Stimulated activated naive CD8-positive, alpha-beta T cell treated with anti-CD3 and anti-CD28 coated beads, Interleukin-15, Interleukin-2, amounts not matched to agents 100 ng/mL and 50 ng/mL, for 24 hours (primary cell): ENCODE results near the gene DCC.

Experiments
- H3K27ac Mint-ChIP-seq: one replicate; pipeline ENCODE4 v1.8.0; 2021; ENCODE audit warnings: mild to moderate bottlenecking, mixed read lengths
- H3K27me3 Mint-ChIP-seq: one replicate; pipeline ENCODE4 v1.8.0; 2021; ENCODE audit warnings: mixed read lengths
- H3K36me3 Mint-ChIP-seq: one replicate; pipeline ENCODE4 v1.8.0; 2021; ENCODE audit warnings: low read depth, mixed read lengths
- H3K4me1 Mint-ChIP-seq: one replicate; pipeline ENCODE4 v1.8.0; 2021; ENCODE audit warnings: low read depth, mixed read lengths
- H3K4me3 Mint-ChIP-seq: one replicate; pipeline ENCODE4 v1.8.0; 2021; ENCODE audit warnings: mild to moderate bottlenecking, mixed read lengths
- H3K9me3 Mint-ChIP-seq: one replicate; pipeline ENCODE4 v1.8.0; 2021; ENCODE audit warnings: mixed read lengths

Gene DCC

DNA sequence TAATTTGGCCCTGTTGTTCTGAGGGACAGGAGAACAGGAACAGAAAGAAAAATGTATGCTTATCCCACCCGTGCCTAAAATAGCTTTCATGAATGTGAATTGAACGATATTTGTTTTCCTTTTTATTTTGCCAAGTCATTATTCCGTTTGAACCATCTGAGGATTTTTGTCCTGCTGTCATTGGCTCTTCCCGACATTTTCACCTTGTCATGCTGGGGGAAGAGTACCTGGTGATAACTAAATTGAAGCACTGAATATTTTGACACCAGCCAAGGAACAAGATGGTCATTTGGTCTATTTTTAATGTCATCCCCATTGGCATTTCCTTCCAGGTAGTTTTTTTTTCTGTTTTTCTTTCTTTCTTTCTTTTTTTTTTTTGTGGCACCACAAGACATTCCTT is 204.1 kb downstream of the DCC start:
- Mint-ChIP-seq H3K27ac (no peak overlapping the region), H3K4me3 (no peak overlapping the region), H3K36me3 (no peaks in the 10 kb centered on the region), H3K27me3 (no peaks in the 10 kb centered on the region), H3K9me3 (no peaks in the 10 kb centered on the region), H3K4me1 (no peaks in the 10 kb centered on the region)

DNA sequence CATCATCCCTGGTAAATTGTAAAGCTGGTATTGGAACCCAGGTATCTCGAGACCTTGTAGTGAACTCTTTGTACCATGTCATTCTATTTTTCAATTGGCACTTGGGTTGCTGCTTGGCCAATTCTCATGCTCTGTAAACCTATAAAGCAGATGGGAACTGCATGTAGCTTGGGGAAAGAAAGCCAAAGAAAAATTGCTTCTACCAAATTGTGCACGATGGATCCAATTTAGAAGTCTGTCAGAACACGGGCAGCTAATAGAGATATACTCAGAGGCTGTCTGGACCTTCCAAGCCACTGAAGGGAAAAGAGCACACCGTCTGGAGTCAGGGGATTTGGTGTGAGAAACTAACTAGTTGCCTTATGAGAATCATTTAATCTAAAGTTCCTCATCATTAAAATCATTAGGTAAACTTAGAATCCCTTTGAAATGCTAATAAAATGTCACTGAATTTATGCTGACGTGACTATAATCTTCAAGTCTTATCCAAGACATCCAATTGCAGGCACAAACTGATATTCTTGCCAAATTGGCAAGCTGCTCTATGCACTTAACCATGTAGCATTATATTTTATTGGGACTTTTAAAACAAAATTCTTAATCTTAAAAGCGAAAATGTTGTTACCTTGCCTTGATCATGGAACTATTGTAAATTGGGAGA is 206.8 kb downstream of the DCC start:
- Mint-ChIP-seq H3K27me3 (no peaks in the 10 kb centered on the region), H3K36me3 (no peaks in the 10 kb centered on the region), H3K27ac (no peak overlapping the region), H3K4me1 (no peaks in the 10 kb centered on the region), H3K9me3 (no peaks in the 10 kb centered on the region), H3K4me3 (no peak overlapping the region)

DNA sequence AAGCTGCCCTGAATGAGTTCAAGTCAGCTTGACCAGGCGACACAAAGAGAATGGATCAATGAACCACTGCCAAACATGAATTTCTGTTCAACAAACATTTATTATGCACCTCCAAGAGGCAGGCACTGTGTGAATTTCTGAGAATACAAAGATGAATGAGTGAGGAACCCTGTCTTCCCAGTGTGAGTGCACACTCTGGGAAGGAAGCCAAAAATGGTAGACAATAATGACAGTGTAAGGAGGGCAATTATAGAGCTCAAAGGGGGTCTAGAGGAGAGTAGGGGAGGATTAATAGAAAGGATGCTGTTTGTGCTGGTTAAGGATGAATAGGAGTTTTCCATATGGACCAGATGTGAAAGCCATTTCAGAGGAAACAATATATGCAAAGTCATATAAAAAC is 213.4 kb downstream of the DCC start:
- Mint-ChIP-seq H3K4me3 (no peak overlapping the region), H3K4me1 (no peaks in the 10 kb centered on the region), H3K9me3 (no peaks in the 10 kb centered on the region)

DNA sequence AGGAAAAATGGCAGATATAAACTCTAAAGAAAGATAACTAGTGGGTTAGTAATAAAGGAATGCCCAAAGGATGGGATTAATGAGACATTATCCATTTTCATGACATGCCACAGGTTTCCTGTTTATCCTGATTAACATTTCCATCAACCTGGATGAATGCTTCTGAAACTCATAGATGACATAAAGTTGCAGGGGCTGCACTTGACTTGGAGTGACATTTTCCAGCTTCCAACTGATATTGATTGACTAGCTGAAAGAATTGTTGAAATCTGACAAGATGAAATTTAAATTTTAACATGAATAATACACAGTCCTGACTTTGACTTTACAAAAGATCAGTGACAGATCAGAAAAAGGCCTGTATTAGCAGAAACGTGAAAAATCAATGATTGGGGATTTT is 214.2 kb downstream of the DCC start:
- H3K4me1 Mint-ChIP-seq: no peaks in the 10 kb centered on the region
- H3K27me3 Mint-ChIP-seq: no peaks in the 10 kb centered on the region
- H3K36me3 Mint-ChIP-seq: no peaks in the 10 kb centered on the region
- no peak overlapping the region for H3K27ac Mint-ChIP-seq
- H3K9me3 Mint-ChIP-seq: no peaks in the 10 kb centered on the region
- H3K4me3 Mint-ChIP-seq: no peak overlapping the region

More for the DNA sequence above, 213.4 kb downstream of the DCC start:
- Mint-ChIP-seq H3K27ac (no peak overlapping the region), H3K36me3 (no peaks in the 10 kb centered on the region), H3K27me3 (no peaks in the 10 kb centered on the region)

DNA sequence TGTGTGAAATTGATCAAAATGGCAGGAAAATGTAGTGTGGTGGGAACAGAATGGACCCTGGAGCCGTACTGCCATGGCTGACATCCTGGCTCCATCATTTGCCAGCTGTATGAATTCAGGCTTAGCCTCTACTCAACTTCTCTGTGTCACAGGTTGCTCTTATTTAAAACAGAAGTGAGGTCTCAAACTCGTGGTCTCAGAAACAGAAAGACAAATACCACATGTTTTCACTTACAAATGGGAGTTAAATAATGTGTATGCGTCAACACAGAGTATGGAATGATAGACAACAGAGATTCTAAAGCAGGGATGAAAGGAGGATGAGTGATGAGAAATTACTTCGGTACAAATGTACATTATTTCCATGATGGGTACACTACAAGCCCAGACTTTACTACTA is 227.4 kb downstream of the DCC start:
- no peaks in the 10 kb centered on the region for H3K4me1 Mint-ChIP-seq
- H3K27ac Mint-ChIP-seq: no peak overlapping the region
- no peaks in the 10 kb centered on the region for H3K36me3 Mint-ChIP-seq
- H3K9me3 Mint-ChIP-seq: peaks cover 4% of the 10 kb centered on the region
- H3K27me3 Mint-ChIP-seq: no peaks in the 10 kb centered on the region
- H3K4me3 Mint-ChIP-seq: no peak overlapping the region

DNA sequence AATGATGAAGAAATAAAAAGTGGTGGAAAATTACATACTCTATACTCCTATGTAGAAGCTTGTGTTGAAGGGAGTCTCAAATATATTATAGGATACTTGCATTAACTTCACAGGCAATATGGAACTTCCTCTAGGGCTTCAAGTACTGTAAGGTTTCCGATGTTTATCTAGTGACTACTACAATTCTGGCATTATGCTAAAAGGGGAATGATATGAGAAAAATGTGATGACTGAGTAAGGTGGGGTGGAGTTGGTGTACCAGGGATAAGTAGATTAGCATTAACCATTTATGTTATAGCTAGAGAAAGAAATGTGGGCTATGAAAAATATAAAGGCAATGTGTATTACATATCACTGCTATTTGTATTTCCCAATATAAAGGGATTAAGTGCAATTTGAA is 229.5 kb downstream of the DCC start:
- no peak overlapping the region for H3K4me3 Mint-ChIP-seq
- no peak overlapping the region for H3K27ac Mint-ChIP-seq
- no peaks in the 10 kb centered on the region for H3K36me3 Mint-ChIP-seq
- H3K27me3 Mint-ChIP-seq: no peaks in the 10 kb centered on the region
- H3K4me1 Mint-ChIP-seq: no peaks in the 10 kb centered on the region
- H3K9me3 Mint-ChIP-seq: peaks cover 4% of the 10 kb centered on the region

DNA sequence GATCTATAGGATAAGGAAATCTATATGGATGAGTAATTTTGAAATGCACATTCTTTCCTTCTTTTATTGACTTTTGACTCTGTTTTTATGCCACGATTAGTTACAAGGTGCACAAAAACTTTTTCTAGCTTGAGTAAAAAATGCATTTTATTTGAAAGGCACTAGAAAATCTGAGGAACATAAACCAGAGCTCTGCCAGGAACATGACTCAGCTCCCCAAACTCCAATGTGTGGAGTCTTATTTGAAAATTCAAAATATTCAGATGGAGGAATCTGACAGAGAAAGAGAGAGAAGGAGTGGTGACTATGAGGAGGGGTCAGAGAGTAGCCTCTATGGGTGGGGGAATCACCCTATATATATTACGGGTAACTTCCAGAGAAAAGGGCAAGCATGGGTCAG is 231.0 kb downstream of the DCC start:
- H3K27me3 Mint-ChIP-seq: no peaks in the 10 kb centered on the region
- H3K9me3 Mint-ChIP-seq: peaks cover 4% of the 10 kb centered on the region
- H3K4me3 Mint-ChIP-seq: no peak overlapping the region
- no peak overlapping the region for H3K27ac Mint-ChIP-seq
- no peaks in the 10 kb centered on the region for H3K36me3 Mint-ChIP-seq
- no peaks in the 10 kb centered on the region for H3K4me1 Mint-ChIP-seq

DNA sequence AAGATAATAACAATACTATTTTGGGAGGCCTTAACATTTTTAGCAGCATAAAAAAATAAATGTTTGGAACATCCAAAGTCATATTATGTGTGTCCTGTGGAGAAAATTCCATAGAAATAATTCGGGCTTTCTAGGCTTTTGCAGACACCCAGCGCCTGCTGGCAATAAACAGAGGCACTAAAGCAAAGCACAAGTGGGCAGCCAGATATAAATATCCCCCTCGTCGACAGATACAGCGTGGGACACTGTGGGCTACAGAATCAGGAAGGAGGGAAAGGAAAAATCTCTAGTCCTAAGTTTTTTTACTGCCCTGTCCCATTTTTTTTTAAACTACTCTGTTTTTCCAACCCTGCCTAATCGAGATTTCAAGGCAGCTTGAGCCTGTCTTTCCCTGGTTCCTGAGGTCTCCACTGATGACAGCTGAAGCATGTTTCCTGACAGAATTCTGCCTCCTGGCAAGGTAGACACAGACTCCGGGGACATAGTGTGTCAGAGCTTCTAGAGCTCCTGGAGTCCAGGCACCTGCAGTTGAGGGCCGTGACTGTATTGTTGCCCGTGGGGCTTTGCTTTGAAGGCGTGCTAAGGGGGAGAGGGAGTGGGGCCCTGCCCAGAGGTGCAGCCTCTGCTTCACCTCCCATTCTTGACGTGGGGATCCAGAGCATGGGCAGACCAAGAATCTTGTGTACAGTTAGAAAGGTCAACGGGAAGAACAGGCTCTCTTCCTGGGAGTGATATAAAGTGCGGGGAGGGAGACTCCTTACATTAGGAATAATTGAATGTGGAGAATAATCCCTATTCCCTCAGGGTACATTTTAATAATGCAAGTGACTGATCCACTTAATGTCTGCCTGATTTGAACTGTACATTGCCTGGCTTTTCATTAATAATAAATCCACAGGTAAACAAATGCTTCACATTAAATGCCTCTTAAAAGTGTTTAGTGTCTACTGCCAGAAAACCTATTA is 232.3 kb downstream of the DCC start:
- no peaks in the 10 kb centered on the region for H3K4me1 Mint-ChIP-seq
- H3K9me3 Mint-ChIP-seq: peaks cover 7% of the 10 kb centered on the region
- no peak overlapping the region for H3K27ac Mint-ChIP-seq
- H3K36me3 Mint-ChIP-seq: no peaks in the 10 kb centered on the region
- no peak overlapping the region for H3K4me3 Mint-ChIP-seq
- no peaks in the 10 kb centered on the region for H3K27me3 Mint-ChIP-seq

DNA sequence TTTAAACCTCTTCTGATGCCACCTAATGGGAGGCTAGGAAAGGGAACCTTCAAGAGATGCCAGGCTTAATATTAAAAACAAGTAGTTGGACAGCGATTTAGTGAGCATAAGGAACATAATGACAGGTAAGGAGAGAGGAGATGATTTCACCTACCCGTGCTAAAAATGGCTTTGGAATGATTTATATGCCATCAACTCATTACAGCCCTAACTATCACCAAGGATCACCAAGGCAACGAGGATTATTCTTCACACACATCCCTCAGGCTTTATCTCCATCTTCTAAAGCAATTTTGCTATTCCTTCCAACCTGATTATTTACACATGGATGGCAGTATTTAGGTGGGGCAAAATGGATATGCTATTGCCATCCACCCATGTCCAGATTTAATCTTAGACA is 237.8 kb downstream of the DCC start:
- H3K36me3 Mint-ChIP-seq: no peaks in the 10 kb centered on the region

DNA sequence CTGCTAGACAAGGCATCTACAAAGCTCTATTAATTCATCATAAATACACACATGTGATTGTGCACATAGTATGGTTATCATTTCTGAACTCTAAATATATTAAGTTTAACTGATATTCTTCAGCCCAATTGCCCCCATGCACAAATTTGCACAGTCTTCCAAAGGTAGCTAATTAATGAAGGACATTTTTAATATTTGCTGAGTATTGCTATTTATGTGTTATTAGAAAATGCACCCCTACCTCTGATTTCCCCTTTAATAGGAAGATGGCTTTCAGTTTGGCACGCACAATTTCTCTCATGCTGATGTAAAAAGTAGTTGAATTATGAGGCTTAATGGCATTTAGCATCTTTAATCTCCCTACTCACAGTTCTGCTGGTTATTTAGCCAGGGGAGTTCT is 242.1 kb downstream of the DCC start:
- Mint-ChIP-seq H3K27me3 (no peaks in the 10 kb centered on the region), H3K4me1 (no peaks in the 10 kb centered on the region), H3K4me3 (no peak overlapping the region), H3K36me3 (no peaks in the 10 kb centered on the region), H3K27ac (no peak overlapping the region), H3K9me3 (peaks cover 11% of the 10 kb centered on the region)

More for the DNA sequence above, 237.8 kb downstream of the DCC start:
- Mint-ChIP-seq H3K9me3 (peaks cover 12% of the 10 kb centered on the region), H3K27ac (no peak overlapping the region), H3K4me3 (no peak overlapping the region), H3K4me1 (no peaks in the 10 kb centered on the region), H3K27me3 (no peaks in the 10 kb centered on the region)

DNA sequence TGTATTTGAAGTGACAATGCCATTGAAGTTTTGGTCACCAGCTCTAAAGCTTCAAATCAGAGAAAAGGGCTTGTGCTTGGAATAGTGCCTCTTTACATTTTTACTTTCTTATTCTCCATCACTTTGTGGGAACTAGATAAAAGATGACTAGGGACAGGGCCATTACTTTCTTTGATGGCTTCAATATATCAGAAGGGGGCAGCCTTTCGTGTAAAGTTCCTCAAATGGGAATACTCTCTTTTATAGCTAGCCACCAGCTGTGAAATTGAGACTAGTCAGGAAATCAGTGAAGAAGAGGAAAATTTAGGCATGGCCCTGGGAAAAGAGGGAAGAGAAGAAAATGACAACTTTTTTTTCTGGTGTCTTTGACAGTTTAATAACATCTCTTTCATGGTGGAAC is 242.5 kb downstream of the DCC start:
- Mint-ChIP-seq H3K4me3 (no peak overlapping the region), H3K9me3 (peaks cover 10% of the 10 kb centered on the region), H3K27me3 (no peaks in the 10 kb centered on the region), H3K36me3 (no peaks in the 10 kb centered on the region), H3K4me1 (no peaks in the 10 kb centered on the region), H3K27ac (no peak overlapping the region)

DNA sequence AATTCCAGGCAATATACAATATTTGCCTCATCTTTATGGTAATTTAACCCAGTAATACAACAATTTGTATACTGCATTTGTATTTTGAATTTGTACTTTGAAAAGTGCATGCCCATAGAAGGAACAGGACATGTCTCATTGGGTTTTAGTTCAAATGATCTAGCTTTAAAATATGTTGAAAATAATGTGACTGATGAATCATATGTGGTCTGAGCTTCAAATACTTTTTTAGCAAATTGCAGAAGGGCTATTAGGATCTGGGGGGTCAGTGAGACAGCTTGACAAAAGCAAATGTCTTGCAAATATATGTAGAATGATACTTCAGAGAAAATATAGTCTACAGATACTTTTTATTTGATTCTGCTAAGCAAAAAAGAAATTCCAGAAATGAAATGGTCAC is 248.9 kb downstream of the DCC start:
- Mint-ChIP-seq H3K9me3 (peaks cover 3% of the 10 kb centered on the region), H3K27ac (no peak overlapping the region), H3K36me3 (no peaks in the 10 kb centered on the region), H3K4me3 (no peak overlapping the region), H3K4me1 (no peaks in the 10 kb centered on the region), H3K27me3 (no peaks in the 10 kb centered on the region)

DNA sequence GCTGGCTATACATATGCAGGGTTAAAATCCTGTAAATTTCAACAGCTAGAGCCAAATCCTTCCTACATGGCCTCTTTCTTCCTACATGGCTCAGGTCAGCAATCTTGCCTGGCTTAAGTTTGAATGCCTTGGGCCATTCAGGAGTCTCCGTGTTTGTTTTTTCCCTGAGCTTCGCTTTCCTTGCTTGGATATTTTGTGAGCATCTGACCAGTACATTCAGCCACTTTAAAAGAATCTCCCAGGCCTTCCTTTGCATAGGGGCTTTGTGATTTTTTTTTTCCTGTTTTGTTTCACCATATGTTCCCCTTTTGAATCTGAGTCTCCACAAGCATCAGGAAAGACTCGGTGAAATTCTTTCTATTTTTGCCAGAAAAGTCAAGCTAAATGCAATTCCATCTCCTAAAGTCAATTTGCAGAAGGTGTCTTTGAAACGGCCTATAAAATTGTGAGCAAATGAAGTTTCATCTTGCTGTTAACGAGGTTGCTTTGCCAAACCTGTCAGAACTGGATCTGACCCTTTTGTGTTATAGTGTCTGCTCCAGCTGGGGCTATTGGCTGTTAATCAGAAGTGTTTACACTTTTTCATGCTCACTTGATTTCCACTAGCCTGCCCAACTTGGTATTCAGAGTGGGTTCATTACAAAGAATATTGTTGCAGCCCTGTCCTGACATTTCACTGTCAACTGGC is 256.9 kb downstream of the DCC start:
- peaks cover 10% of the 10 kb centered on the region for H3K9me3 Mint-ChIP-seq
- H3K4me1 Mint-ChIP-seq: no peaks in the 10 kb centered on the region

DNA sequence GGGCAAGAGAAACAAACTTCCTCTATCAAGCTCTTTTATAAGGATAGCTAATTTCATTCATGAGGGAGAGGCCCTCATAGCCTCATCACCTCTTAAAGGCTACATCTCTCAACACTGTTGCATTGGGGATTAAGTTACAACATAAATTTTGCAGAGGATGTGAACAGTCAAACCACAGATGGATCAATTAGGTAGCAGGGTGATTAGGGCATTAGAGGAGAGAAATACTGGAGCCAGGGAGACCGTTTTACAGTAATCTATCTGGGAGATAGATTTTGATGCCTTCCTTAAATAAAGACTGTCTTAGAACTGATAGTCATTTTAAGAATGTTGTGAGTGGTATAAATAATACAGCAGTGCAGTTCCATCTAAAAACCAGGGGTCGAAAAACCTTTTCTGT is 258.9 kb downstream of the DCC start:
- H3K36me3 Mint-ChIP-seq: no peaks in the 10 kb centered on the region

More for the DNA sequence above, 256.9 kb downstream of the DCC start:
- Mint-ChIP-seq H3K27ac (no peak overlapping the region), H3K4me3 (no peak overlapping the region), H3K27me3 (no peaks in the 10 kb centered on the region), H3K36me3 (no peaks in the 10 kb centered on the region)

DNA sequence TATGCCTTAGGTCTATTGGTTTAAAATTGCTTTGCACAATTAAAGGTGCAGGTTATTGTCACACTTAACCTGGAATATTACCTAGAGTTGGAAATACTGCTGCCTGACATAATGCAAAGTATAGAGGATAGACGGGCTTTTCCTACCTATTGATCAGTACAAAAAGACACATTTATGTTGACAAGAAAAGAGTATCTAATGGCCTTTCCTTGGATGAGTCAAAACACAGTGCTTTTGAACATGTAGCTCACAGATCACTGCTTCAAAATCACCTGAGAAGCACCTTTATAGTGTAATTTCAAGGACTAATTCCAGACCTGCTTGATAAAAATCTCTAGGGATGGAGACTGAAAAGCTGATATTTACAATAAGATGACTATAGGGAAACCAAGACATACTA is 262.8 kb downstream of the DCC start:
- H3K4me1 Mint-ChIP-seq: no peaks in the 10 kb centered on the region
- peaks cover 7% of the 10 kb centered on the region for H3K9me3 Mint-ChIP-seq
- H3K4me3 Mint-ChIP-seq: no peak overlapping the region

More for the DNA sequence above, 258.9 kb downstream of the DCC start:
- H3K9me3 Mint-ChIP-seq: peaks cover 10% of the 10 kb centered on the region
- H3K4me1 Mint-ChIP-seq: no peaks in the 10 kb centered on the region
- H3K27me3 Mint-ChIP-seq: no peaks in the 10 kb centered on the region
- H3K27ac Mint-ChIP-seq: no peak overlapping the region
- no peak overlapping the region for H3K4me3 Mint-ChIP-seq

More for the DNA sequence above, 262.8 kb downstream of the DCC start:
- H3K27me3 Mint-ChIP-seq: no peaks in the 10 kb centered on the region
- no peaks in the 10 kb centered on the region for H3K36me3 Mint-ChIP-seq
- H3K27ac Mint-ChIP-seq: no peak overlapping the region
